HepG2 (cell line): ENCODE data around the gene OVOL3. TPM values are rescaled to one million over a fixed set of nuclear protein-coding genes. Genes with fewer than 3 reads are reported as not detected.

Experiments used
- ATAC-seq: fragments of 200-7000 bp; cut with Tn5 transposase; 3 replicates; pipeline ENCODE4 v1.9.1; 2020; ENCODE audit warnings: mild to moderate bottlenecking, moderate library complexity
- BruUV-seq: library from RNA; stranded (reverse); fragments of 400-500 nt; replicated peaks from 2 replicates; lab custom pipeline; 2021; lab: Mats Ljungman, UMichigan
- CTCF ChIA-PET: fragments of 300-600 bp; formaldehyde crosslinking; extraction: SDS; loops from one replicate; lab custom pipeline; 2021; ENCODE audit warnings: low total read pairs, inconsistent platforms, low intra/inter-chr PET ratio; lab: Yijun Ruan, JAX
- POLR2A ChIA-PET: fragments of 350-600 bp; sonication (Branson Sonifier 250); formaldehyde crosslinking; loops from one replicate; lab custom pipeline; 2020; ENCODE audit warnings: antibody characterized with exemption, inconsistent platforms; lab: Yijun Ruan, JAX
- DNase-seq: peaks from one replicate; pipeline ENCODE4 v3.0.0-alpha.2; 2015; ENCODE audit warnings: low spot score
- FAIRE-seq: peaks from 3 replicates; lab custom pipeline; 2011; peaks lifted over from hg19 to GRCh38; lab: Jason Lieb, UNC
- H2AFZ ChIP-seq: one replicate; pipeline ENCODE4 v1.6.1; 2011; ENCODE audit warnings: low read length, inconsistent platforms
- H3K27ac ChIP-seq: fragments of 300-600 bp; 3 replicates; pipeline ENCODE4 v1.8.0; 2011; ENCODE audit warnings: mixed run types, mild to moderate bottlenecking, mixed read lengths, low read length, inconsistent platforms; ENCODE audit not compliant: insufficient read depth; ENCODE audit errors: extremely low read length
- H3K27me3 ChIP-seq, 2 experiments: fragments of 200-600 bp in 1 of 2; 2 replicates in 1 of 2; 3 replicates in 1 of 2; pipeline versions ENCODE4 v1.6.0 to v1.8.0; 2011; ENCODE audit warnings: low read length in 2 of 2, mild to moderate bottlenecking in 2 of 2, moderate library complexity in 2 of 2, inconsistent platforms in 1 of 2; ENCODE audit not compliant: insufficient read depth in 2 of 2, control insufficient read depth in 1 of 2
- H3K36me3 ChIP-seq, 2 experiments: fragments of 200-600 bp in 1 of 2; replicated peaks in 1 of 2; 2 replicates in 1 of 2; 3 replicates in 1 of 2; pipeline versions ENCODE4 v1.5.1 to v1.8.0; 2011; ENCODE audit warnings: low read length in 2 of 2, inconsistent platforms in 1 of 2; ENCODE audit not compliant: insufficient read depth in 2 of 2, control insufficient read depth in 1 of 2
- H3K4me1 ChIP-seq: 2 replicates; pipeline ENCODE4 v1.5.1; 2012; ENCODE audit warnings: low read length, inconsistent platforms; ENCODE audit not compliant: insufficient read depth
- H3K4me2 ChIP-seq: 2 replicates; pipeline ENCODE4 v1.6.0; 2011; ENCODE audit warnings: low read depth, low read length, inconsistent platforms
- H3K4me3 ChIP-seq, 3 experiments: fragments of 200-600 bp in 1 of 3; sonication (generic), shearing (Covaris generic) in 1 of 3; replicated peaks in 1 of 3; 2 replicates each; pipeline ENCODE4 v1.5.1; 2011 to 2016; ENCODE audit warnings: low read length in 3 of 3, inconsistent platforms in 2 of 3, low read depth in 2 of 3, mild to moderate bottlenecking in 2 of 3, control low read depth in 1 of 3, mixed read lengths in 1 of 3; ENCODE audit not compliant: insufficient read depth in 1 of 3
- H3K79me2 ChIP-seq: one replicate; pipeline ENCODE4 v1.6.1; 2011; ENCODE audit warnings: low read length, inconsistent platforms; ENCODE audit not compliant: insufficient read depth
- H3K9ac ChIP-seq: 2 replicates; pipeline ENCODE4 v1.6.0; 2011; ENCODE audit warnings: mild to moderate bottlenecking, low read depth, low read length, inconsistent platforms; ENCODE audit not compliant: insufficient read depth
- H3K9me3 ChIP-seq: 2 replicates; pipeline ENCODE4 v1.5.1; 2012; ENCODE audit warnings: mild to moderate bottlenecking, low read length
- H4K20me1 ChIP-seq: 2 replicates; pipeline ENCODE4 v1.6.0; 2011; ENCODE audit warnings: inconsistent platforms, mild to moderate bottlenecking, low read length, moderate library complexity; ENCODE audit not compliant: insufficient read depth
- ARNT ChIP-seq: fragments of 450-650 bp; IDR thresholded peaks from 2 replicates; pipeline ENCODE4 v1.6.1; 2017
- BORCS8-MEF2B ChIP-seq: sonication (generic); formaldehyde crosslinking; IDR thresholded peaks from 2 replicates; pipeline ENCODE4 v1.8.0; 2022; ENCODE audit warnings: mild to moderate bottlenecking, missing genetic modification reagents
- FLYWCH1 ChIP-seq: sonication (generic); formaldehyde crosslinking; IDR thresholded peaks from 2 replicates; pipeline ENCODE4 v1.8.1; 2023; ENCODE audit warnings: mild to moderate bottlenecking, missing genetic modification reagents
- KAT8 ChIP-seq: IDR thresholded peaks from 2 replicates; pipeline ENCODE4 v1.6.1; 2016; ENCODE audit warnings: missing genetic modification reagents, missing compliant biosample characterization
- MAZ ChIP-seq, 2 experiments: sonication (generic) in 1 of 2; formaldehyde crosslinking in 1 of 2; IDR thresholded peaks; 2 replicates each; pipeline versions ENCODE4 v1.5.0 to v1.6.1; 2012 to 2020; ENCODE audit warnings: low read depth in 2 of 2, mild to moderate bottlenecking in 2 of 2, borderline replicate concordance in 1 of 2, improper control_type of control experiment in 1 of 2, low read length in 1 of 2, missing genetic modification reagents in 1 of 2, moderate library complexity in 1 of 2
- MLXIP ChIP-seq: sonication (generic); formaldehyde crosslinking; IDR thresholded peaks from 2 replicates; pipeline ENCODE4 v1.9.0; 2021; ENCODE audit warnings: missing genetic modification reagents, borderline replicate concordance
- MTF2 ChIP-seq: sonication (generic); formaldehyde crosslinking; IDR thresholded peaks from 2 replicates; pipeline ENCODE4 v1.5.0; 2020; ENCODE audit warnings: missing genetic modification reagents, borderline replicate concordance
- SAFB2 ChIP-seq: sonication (generic); formaldehyde crosslinking; IDR thresholded peaks from 2 replicates; pipeline ENCODE4 v1.5.1; 2020; ENCODE audit warnings: missing genetic modification reagents, low read depth, mild to moderate bottlenecking, borderline replicate concordance
- ZMYM4 ChIP-seq: sonication (generic); formaldehyde crosslinking; IDR thresholded peaks from 2 replicates; pipeline ENCODE4 v1.8.1; 2023; ENCODE audit warnings: mild to moderate bottlenecking, missing genetic modification reagents
- ZNF235 ChIP-seq: sonication (generic); formaldehyde crosslinking; IDR thresholded peaks from 2 replicates; pipeline ENCODE4 v1.8.1; 2023; ENCODE audit warnings: mild to moderate bottlenecking, missing genetic modification reagents, borderline replicate concordance
- ZNF24 ChIP-seq: fragments of 450-650 bp; IDR thresholded peaks from 2 replicates; pipeline ENCODE4 v1.6.1; 2017; ENCODE audit warnings: antibody characterized with exemption, mild to moderate bottlenecking
- ZNF430 ChIP-seq: sonication (generic); formaldehyde crosslinking; IDR thresholded peaks from 2 replicates; pipeline ENCODE4 v1.9.0; 2021; ENCODE audit warnings: mild to moderate bottlenecking, missing genetic modification reagents
- ZNF512 ChIP-seq: sonication (generic); formaldehyde crosslinking; IDR thresholded peaks from 2 replicates; pipeline ENCODE4 v1.4.0; 2020; ENCODE audit warnings: mild to moderate bottlenecking, missing genetic modification reagents
- ZNF597 ChIP-seq: sonication (generic); formaldehyde crosslinking; IDR thresholded peaks from 2 replicates; pipeline ENCODE4 v1.5.0; 2020; ENCODE audit warnings: missing genetic modification reagents
- WGBS: methylation state at CpG from one replicate; pipeline ENCODE4 v1.1.6; 2017; ENCODE audit warnings: low lambda C conversion rate; 5-methylcytosine and 5-hydroxymethylcytosine counted together
- in situ Hi-C: cut with HindIII; loops from 2 replicates; pipeline ENCODE4 v1.10.0; 2017; ENCODE audit warnings: low pct_unique_long_range_greater_than_20kb; ENCODE audit not compliant: extremely low pct_ligation_motif_present
- intact Hi-C: fragments of 100-400 bp; cut with micrococcal nuclease; formaldehyde crosslinking; loops from one replicate; pipeline ENCODE4 v1.10.0; 2022; ENCODE audit not compliant: unreplicated experiment
- polyA plus RNA-seq, 8 experiments: library from polyadenylated mRNA; depleted of rRNA in 3 of 8; stranded (reverse) in 7 of 8; unstranded in 1 of 8; fragments of >200 nt; fragmentation: Illumina TruSeq in 4 of 8; extraction: Trizol in 4 of 8; gene quantifications; 2 replicates each; pipeline versions ENCODE4 v1.2.1 to v1.2.3, GENCODE V29; 2011 to 2016; ENCODE audit warnings: low read depth in 4 of 8, missing spikeins in 1 of 8, mixed read lengths in 1 of 8; ENCODE audit not compliant: insufficient read depth in 1 of 8
- total RNA-seq, 5 experiments: library from RNA; depleted of rRNA; stranded (reverse); fragments of >200 nt; fragmentation: Illumina TruSeq; extraction: Trizol; gene quantifications; 2 replicates each; pipeline ENCODE4 v1.2.3, GENCODE V29; 2016; ENCODE audit warnings: low read depth in 1 of 5

The OVOL3 gene
- total and polyA plus RNA-seq, 2 of the 13 experiments (the other 11 are each of a cell fraction or from before 2014, with no cell fraction given): not detected

- Histone ChIP-seq H3K27me3 (no peaks in the 10 kb centered on the region), H3K36me3 (peaks cover 23 to 72% of the 10 kb centered on the region in 2 experiments), H3K4me2 (no peak overlapping the region), H2AFZ (no peak overlapping the region), H3K27ac (no peak overlapping the region), H3K9me3 (no peaks in the 10 kb centered on the region), H3K4me1 (no peaks in the 10 kb centered on the region), H4K20me1 (no peaks in the 10 kb centered on the region), H3K9ac (no peak overlapping the region), H3K4me3 (no peak overlapping the region), H3K79me2 (no peaks in the 10 kb centered on the region)
- BruUV-seq: no TSS peak
- FAIRE-seq (no peak), ATAC-seq (no peak), DNase-seq (no peak)
- TF ChIP-seq ZNF24: no peak
- no peak for TF ChIP-seq MLXIP (CRISPR knock-in tag)
- TF ChIP-seq MAZ (IDR thresholded peaks at IDR 0.05; ENCODE audit: borderline replicate concordance, low read depth, low read length): no peak
- no peak for TF ChIP-seq MAZ (CRISPR knock-in tag; IDR thresholded peaks at IDR 0.05; ENCODE audit: low read depth)
- no peak for TF ChIP-seq MTF2 (CRISPR knock-in tag)
- POLR2A ChIA-PET: no interaction called here
- 88% methylated on average over 2 of the region's 9 CpGs for WGBS
- intact Hi-C loops: no loop called here
- CTCF ChIA-PET: no interaction called here
- in situ Hi-C loops: no loop called here
These were observed 24.6 kb upstream of the OVOL3 start for GRCh38 chr19:36086326-36086725.

GRCh38 chr19:36089847-36090246 is 21.1 kb upstream of the OVOL3 start:
- ATAC-seq: no peak
- H3K9me3 ChIP-seq: no peaks in the 10 kb centered on the region
- peaks cover 17 to 58% of the 10 kb centered on the region in 2 experiments; a peak in 4 of 5 replicates for H3K36me3 ChIP-seq
- H3K79me2 ChIP-seq: no peaks in the 10 kb centered on the region
- intact Hi-C loops (no loop called here), in situ Hi-C loops (no loop called here)
- H3K4me2 ChIP-seq: no peak overlapping the region
- no peaks in the 10 kb centered on the region for H3K4me1 ChIP-seq
- ChIA-PET CTCF (no interaction called here), POLR2A (no interaction called here)
- no peak overlapping the region for H2AFZ ChIP-seq
- no peak overlapping the region for H3K9ac ChIP-seq
- no peak for DNase-seq
- H3K27ac ChIP-seq: no peak overlapping the region
- 97% methylated on average over 4 of the region's 5 CpGs for WGBS
- H3K4me3 ChIP-seq: no peak overlapping the region
- no peaks in the 10 kb centered on the region for H4K20me1 ChIP-seq
- FAIRE-seq: no peak
- no TSS peak for BruUV-seq
- H3K27me3 ChIP-seq: no peaks in the 10 kb centered on the region
- no peak for TF ChIP-seq ZNF430 (CRISPR knock-in tag)
- no peak for TF ChIP-seq ZMYM4
- no peak for TF ChIP-seq BORCS8-MEF2B (CRISPR knock-in tag)
- TF ChIP-seq ZNF235: no peak
- no peak for TF ChIP-seq ZNF512 (CRISPR knock-in tag)
- no peak for TF ChIP-seq ZNF597 (CRISPR knock-in tag)
- TF ChIP-seq ARNT: no peak
- TF ChIP-seq FLYWCH1 (CRISPR knock-in tag): no peak
- TF ChIP-seq SAFB2: no peak
- no peak for TF ChIP-seq KAT8
